Tibial nerve (tissue), 4 donors: ENCODE results near the gene EXOC4. TPM values are rescaled to one million over a fixed set of nuclear protein-coding genes. Genes with fewer than 3 reads are reported as not detected.
A peak's percentile ranks its signal among the peaks of the same experiment; 100 is the strongest.
"Not testable (repeated sequence)": the region's sequence is repeated elsewhere in the genome, so short reads cannot be mapped to it uniquely, and the experiment has no call there.

Source experiments
- DNase-seq, 2 donors: peaks; one replicate each; pipeline ENCODE4 v3.0.0-alpha.2; 2019; ENCODE audit warnings: low spot score in 2 of 2
- H3K27ac ChIP-seq, 4 donors: fragments of 200-600 bp; sonication (generic) in 3 of 4; one replicate each; pipeline ENCODE4 v1.5.1; 2017 to 2019; ENCODE audit warnings: mild to moderate bottlenecking in 1 of 4
- H3K27me3 ChIP-seq, 2 donors: fragments of 200-600 bp; sonication (generic) in 1 of 2; one replicate each; pipeline versions ENCODE4 v1.5.1 to v1.6.0; 2017 to 2019
- H3K36me3 ChIP-seq, 3 donors: fragments of 200-600 bp; sonication (generic); one replicate each; pipeline ENCODE4 v1.5.1; 2018 to 2019
- H3K4me1 ChIP-seq, 4 donors: fragments of 200-600 bp; sonication (generic) in 3 of 4; one replicate each; pipeline ENCODE4 v1.5.1; 2017 to 2019
- H3K4me3 ChIP-seq, 4 donors: fragments of 200-600 bp; sonication (generic) in 3 of 4; one replicate each; pipeline ENCODE4 v1.5.1; 2017 to 2019; ENCODE audit warnings: mild to moderate bottlenecking in 1 of 4, moderate library complexity in 1 of 4
- H3K9me3 ChIP-seq, 4 donors: fragments of 200-600 bp; sonication (generic) in 3 of 4; one replicate each; pipeline ENCODE4 v1.5.1; 2017 to 2019
- EP300 ChIP-seq, 2 donors: sonication (generic); formaldehyde crosslinking; IDR thresholded peaks; one replicate each; pipeline ENCODE4 v1.6.1; 2017; ENCODE audit warnings: antibody characterized with exemption in 2 of 2, mild to moderate bottlenecking in 1 of 2
- POLR2A ChIP-seq, 2 donors: fragments of 450-650 bp; IDR thresholded peaks; one replicate each; pipeline ENCODE4 v1.6.1; 2017; ENCODE audit warnings: antibody characterized with exemption in 2 of 2, mild to moderate bottlenecking in 2 of 2, moderate library complexity in 2 of 2
- WGBS, 2 donors: methylation state at CpG; one replicate each; pipeline ENCODE4 v1.1.5; 2018; 5-methylcytosine and 5-hydroxymethylcytosine counted together
- total RNA-seq, 4 donors: library from RNA; depleted of rRNA; stranded (reverse); fragments of >200 nt; gene quantifications; one replicate each; pipeline ENCODE4 v1.1.0, GENCODE V29; 2016
- TF ChIP-seq, protein P1 (sequence below), 5 experiments: fragments of 200-600 bp in 3 of 5; fragments of 450-650 bp in 2 of 5; sonication (generic) in 3 of 5; IDR thresholded peaks; one replicate each; pipeline ENCODE4 v1.5.1; 2016 to 2019; ENCODE audit warnings: antibody characterized with exemption in 5 of 5, mild to moderate bottlenecking in 3 of 5, moderate library complexity in 2 of 5

Gene EXOC4
- total RNA-seq, 4 donors from 2014 or later: 70.0 to 104 (median 85.8) TPM

DNA sequence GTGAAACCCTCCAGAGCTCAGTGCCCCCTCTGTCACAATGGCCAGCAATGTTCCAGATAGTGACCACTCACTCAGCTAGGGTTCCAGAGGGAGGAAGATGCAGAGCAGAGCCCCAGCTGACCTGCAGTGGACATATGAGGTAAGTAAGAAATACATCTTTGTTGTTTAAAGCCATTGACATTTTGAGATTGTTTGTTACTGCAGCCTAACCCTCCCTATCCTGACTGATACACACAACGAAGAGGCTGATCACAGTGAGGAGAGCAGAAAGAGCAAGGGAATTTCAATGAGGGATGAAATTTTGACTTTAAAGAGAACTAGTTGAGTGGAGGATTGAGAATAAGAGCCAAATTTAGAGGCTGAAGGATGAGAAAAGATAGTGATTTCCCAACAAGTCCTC, 822.9 kb downstream of the EXOC4 start:
- no peaks in the 10 kb centered on the region for H3K27me3 ChIP-seq
- DNase-seq: no peak
- H3K9me3 ChIP-seq: peaks cover 0 to 16% (median 0%) of the 10 kb centered on the region in 4 donors
- no peaks in the 10 kb centered on the region for H3K4me1 ChIP-seq
- 36 to 100% methylated on average over 1 of the region's 1 CpG for WGBS, 2 donors
- no peak for TF ChIP-seq POLR2A (IDR thresholded peaks at IDR 0.05)
- TF ChIP-seq EP300 (IDR thresholded peaks at IDR 0.05): no peak
- TF ChIP-seq, protein P1, sequence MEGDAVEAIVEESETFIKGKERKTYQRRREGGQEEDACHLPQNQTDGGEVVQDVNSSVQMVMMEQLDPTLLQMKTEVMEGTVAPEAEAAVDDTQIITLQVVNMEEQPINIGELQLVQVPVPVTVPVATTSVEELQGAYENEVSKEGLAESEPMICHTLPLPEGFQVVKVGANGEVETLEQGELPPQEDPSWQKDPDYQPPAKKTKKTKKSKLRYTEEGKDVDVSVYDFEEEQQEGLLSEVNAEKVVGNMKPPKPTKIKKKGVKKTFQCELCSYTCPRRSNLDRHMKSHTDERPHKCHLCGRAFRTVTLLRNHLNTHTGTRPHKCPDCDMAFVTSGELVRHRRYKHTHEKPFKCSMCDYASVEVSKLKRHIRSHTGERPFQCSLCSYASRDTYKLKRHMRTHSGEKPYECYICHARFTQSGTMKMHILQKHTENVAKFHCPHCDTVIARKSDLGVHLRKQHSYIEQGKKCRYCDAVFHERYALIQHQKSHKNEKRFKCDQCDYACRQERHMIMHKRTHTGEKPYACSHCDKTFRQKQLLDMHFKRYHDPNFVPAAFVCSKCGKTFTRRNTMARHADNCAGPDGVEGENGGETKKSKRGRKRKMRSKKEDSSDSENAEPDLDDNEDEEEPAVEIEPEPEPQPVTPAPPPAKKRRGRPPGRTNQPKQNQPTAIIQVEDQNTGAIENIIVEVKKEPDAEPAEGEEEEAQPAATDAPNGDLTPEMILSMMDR (IDR thresholded peaks at IDR 0.05): no peak
- H3K4me3 ChIP-seq: no peak overlapping the region
- H3K27ac ChIP-seq: no peak overlapping the region
- H3K36me3 ChIP-seq: peaks cover 0 to 32% (median 0%) of the 10 kb centered on the region in 3 donors

DNA sequence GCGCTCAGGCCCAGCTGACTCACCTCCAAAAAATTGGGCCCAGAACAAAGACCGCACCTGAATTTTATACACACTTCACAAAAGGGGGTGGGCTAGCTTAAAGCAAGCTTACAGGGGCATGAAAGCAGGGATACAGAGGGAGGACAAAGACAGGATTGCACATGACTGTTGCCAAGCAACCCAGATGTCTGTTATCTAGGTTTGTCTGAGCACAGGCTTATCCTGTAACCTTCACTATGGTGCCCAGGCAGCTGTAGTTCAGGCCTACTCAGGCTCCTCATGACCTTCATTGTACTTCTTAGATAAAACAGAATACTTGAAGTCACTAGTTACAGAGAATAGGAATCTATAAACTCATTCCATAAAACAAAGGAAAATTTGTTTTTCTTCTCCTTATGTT, 824.7 kb downstream of the EXOC4 start:
- not testable (repeated sequence) for H3K4me1 ChIP-seq, H3K4me3 ChIP-seq, H3K27me3 ChIP-seq, DNase-seq, H3K27ac ChIP-seq
- WGBS, 2 donors: 94 to 100% methylated on average over 2 of the region's 2 CpGs
- Histone ChIP-seq H3K9me3 (peaks cover 0 to 16% (median 0%) of the 10 kb centered on the region in 4 donors), H3K36me3 (peaks cover 0 to 32% (median 0%) of the 10 kb centered on the region in 3 donors)

DNA sequence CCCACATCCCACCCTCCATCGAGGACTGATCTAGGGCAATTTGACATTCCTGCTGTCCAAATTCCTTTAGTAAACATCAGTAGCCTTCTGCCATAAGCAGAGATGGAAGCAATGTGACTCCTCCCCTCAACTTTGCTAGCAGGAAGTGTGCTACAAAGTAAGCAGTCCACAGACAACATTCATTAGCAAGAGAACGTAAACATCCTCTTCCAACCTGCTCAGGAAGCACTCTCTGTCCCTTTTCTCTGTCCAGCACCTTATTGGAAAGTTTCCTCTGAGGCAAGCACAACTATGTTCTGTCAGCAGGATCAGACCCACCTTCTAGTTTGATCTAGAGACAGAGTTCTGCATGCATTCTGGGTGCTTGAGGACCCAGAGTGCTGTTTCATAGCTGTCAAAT, 826.1 kb downstream of the EXOC4 start:
- Histone ChIP-seq H3K4me3 (no peak overlapping the region), H3K4me1 (no peaks in the 10 kb centered on the region), H3K9me3 (peaks cover 0 to 16% (median 0%) of the 10 kb centered on the region in 4 donors), H3K27ac (no peak overlapping the region), H3K36me3 (peaks cover 0 to 27% (median 0%) of the 10 kb centered on the region in 3 donors), H3K27me3 (no peaks in the 10 kb centered on the region)
- DNase-seq: no peak
- 48 to 49% methylated on average over 2 of the region's 2 CpGs for WGBS, 2 donors
- TF ChIP-seq EP300 (IDR thresholded peaks at IDR 0.05) (no peak), POLR2A (IDR thresholded peaks at IDR 0.05) (no peak)
- TF ChIP-seq, protein P1 (IDR thresholded peaks at IDR 0.05): no peak

DNA sequence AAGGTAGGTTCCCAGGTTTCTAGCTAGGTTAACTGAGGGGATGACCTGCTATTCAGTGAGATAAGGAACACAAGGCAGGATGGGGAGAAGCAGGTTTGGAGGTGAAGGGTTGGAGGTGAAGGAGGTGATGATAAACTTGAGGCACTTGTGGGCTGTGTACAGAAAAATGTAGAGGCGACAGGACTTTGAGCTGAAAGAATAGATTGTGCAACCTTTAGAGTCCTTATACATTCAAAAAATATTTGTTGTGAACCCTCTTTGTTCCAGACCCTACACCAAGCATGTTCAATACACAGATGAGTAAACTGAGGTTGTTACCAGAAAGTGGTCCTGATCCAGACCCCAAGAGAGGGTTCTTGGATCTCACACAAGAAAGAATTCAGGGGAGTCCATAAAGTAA, 828.8 kb downstream of the EXOC4 start:
- Histone ChIP-seq H3K36me3 (peaks cover 0 to 4% (median 0%) of the 10 kb centered on the region in 3 donors), H3K27me3 (no peaks in the 10 kb centered on the region), H3K9me3 (peaks cover 0 to 6% (median 0%) of the 10 kb centered on the region in 4 donors), H3K27ac (no peak overlapping the region), H3K4me3 (no peak overlapping the region), H3K4me1 (no peaks in the 10 kb centered on the region)
- TF ChIP-seq POLR2A (IDR thresholded peaks at IDR 0.05) (no peak), EP300 (IDR thresholded peaks at IDR 0.05) (no peak)
- TF ChIP-seq, protein P1 (IDR thresholded peaks at IDR 0.05): no peak
- DNase-seq: no peak
- 89 to 97% methylated on average over 1 of the region's 1 CpG for WGBS, 2 donors

DNA sequence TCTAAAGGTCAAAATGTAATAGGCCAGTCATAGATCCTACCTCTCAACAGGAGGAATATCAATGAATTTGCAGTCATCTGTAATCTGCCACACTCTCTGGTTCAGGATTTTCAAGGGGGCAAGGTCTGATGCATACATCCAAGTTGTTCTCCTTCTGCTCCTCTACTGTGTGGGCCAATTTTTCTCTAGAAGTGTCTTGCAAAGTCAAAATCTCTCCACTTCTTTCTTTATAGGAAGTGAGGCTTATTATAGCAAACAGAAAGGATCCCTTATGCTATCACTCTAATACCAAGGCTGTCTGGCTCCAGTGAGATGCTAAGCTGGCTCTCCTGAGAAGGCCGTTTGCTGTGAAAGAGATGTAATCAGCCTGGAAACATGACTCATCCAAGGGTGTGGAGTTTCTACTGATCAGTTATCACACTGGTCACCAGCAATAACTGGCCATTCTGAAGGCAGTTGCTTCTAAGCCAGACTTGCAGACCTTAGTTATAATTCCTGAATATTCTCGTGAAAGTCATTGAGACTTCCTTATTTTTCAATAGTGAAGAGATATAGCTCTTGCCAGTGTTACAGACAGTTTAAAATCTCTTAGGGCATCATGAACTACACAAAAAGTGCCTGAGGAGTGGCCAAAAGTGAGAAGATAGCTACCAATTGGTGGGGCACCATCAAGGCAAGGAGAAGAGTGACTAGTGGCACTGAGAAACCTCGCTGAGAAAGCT, 831.0 kb downstream of the EXOC4 start:
- TF ChIP-seq POLR2A (IDR thresholded peaks at IDR 0.05) (no peak), EP300 (IDR thresholded peaks at IDR 0.05) (no peak)
- TF ChIP-seq, protein P1 (IDR thresholded peaks at IDR 0.05): no peak
- no peaks in the 10 kb centered on the region for H3K36me3 ChIP-seq
- H3K27ac ChIP-seq: peak overlapping the region in 1 of 4 donors; percentile 24
- H3K4me3 ChIP-seq: no peak overlapping the region
- H3K4me1 ChIP-seq: no peaks in the 10 kb centered on the region
- 80 to 91% methylated on average over 3 of the region's 3 CpGs for WGBS, 2 donors
- DNase-seq: no peak
- H3K9me3 ChIP-seq: peaks cover 0 to 14% (median 0%) of the 10 kb centered on the region in 4 donors
- H3K27me3 ChIP-seq: no peaks in the 10 kb centered on the region
